ENCODE data around the gene RUNX1.

DNA sequence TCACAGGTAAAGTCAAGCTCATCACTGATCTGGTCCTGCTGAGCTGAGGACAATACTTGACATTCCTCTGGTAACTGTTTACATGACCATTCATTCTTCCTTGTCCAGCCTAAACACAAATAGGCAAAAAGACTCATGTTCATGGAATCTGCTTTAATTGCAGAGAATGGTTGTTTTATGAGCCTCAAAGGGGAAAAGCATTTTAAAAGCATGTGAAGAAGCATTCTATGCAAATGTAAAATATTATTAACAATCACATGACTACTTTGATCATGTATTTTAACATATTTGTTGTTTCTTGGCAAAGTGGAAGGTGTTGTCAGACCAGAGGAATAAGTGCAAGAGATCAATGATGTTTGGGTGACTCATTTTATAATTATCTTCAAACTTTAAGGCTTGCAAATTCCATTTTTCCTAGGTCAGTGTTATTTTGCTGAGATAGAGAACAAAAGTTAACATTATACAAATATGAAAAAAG is 133.7 kb downstream of the RUNX1 start:
- TF ChIP-seq, protein P1, sequence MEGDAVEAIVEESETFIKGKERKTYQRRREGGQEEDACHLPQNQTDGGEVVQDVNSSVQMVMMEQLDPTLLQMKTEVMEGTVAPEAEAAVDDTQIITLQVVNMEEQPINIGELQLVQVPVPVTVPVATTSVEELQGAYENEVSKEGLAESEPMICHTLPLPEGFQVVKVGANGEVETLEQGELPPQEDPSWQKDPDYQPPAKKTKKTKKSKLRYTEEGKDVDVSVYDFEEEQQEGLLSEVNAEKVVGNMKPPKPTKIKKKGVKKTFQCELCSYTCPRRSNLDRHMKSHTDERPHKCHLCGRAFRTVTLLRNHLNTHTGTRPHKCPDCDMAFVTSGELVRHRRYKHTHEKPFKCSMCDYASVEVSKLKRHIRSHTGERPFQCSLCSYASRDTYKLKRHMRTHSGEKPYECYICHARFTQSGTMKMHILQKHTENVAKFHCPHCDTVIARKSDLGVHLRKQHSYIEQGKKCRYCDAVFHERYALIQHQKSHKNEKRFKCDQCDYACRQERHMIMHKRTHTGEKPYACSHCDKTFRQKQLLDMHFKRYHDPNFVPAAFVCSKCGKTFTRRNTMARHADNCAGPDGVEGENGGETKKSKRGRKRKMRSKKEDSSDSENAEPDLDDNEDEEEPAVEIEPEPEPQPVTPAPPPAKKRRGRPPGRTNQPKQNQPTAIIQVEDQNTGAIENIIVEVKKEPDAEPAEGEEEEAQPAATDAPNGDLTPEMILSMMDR (IDR thresholded peaks at IDR 0.05), result no peak
- no peak for TF ChIP-seq EZH2 (IDR thresholded peaks at IDR 0.05; ENCODE audit: borderline replicate concordance, insufficient read depth, low read depth, low read length, poor library complexity, severe bottlenecking)

Measured in B cell (primary cell).